ENCODE results near the gene ANXA8.

Gene ANXA8

GRCh38 chr10:47447209-47447608, 36.7 kb downstream of the ANXA8 start:
- TF ChIP-seq CTCF (IDR thresholded peaks at IDR 0.05; ENCODE audit: insufficient read depth, low read depth, low read length, missing control alignments): no peak
- no peak overlapping the region for H3K4me3 ChIP-seq (ENCODE audit: low read depth, low read length)
- DNase-seq (ENCODE audit: low read depth): no peak

GRCh38 chr10:47445720-47446119, 38.2 kb downstream of the ANXA8 start:
- no peak for DNase-seq (ENCODE audit: low read depth)
- no peak for TF ChIP-seq CTCF (IDR thresholded peaks at IDR 0.05; ENCODE audit: insufficient read depth, low read depth, low read length, missing control alignments)
- H3K4me3 ChIP-seq (ENCODE audit: low read depth, low read length): no peak overlapping the region

- H3K4me3 ChIP-seq (ENCODE audit: low read depth, low read length): no peak overlapping the region
- no peak for TF ChIP-seq CTCF (IDR thresholded peaks at IDR 0.05; ENCODE audit: insufficient read depth, low read depth, low read length, missing control alignments)
- DNase-seq (ENCODE audit: low read depth): no peak
Observed at GRCh38 chr10:47444047-47444446, 39.9 kb downstream of the ANXA8 start.

GRCh38 chr10:47443145-47443544, 40.8 kb downstream of the ANXA8 start:
- no peak for DNase-seq (ENCODE audit: low read depth)
- no peak for TF ChIP-seq CTCF (IDR thresholded peaks at IDR 0.05; ENCODE audit: insufficient read depth, low read depth, low read length, missing control alignments)
- no peak overlapping the region for H3K4me3 ChIP-seq (ENCODE audit: low read depth, low read length)

- no peak for TF ChIP-seq CTCF (IDR thresholded peaks at IDR 0.05; ENCODE audit: insufficient read depth, low read depth, low read length, missing control alignments)
- H3K4me3 ChIP-seq (ENCODE audit: low read depth, low read length): no peak overlapping the region
- DNase-seq (ENCODE audit: low read depth): no peak
Observed at GRCh38 chr10:47442351-47442750, 41.6 kb downstream of the ANXA8 start.

- no peak for TF ChIP-seq CTCF (IDR thresholded peaks at IDR 0.05; ENCODE audit: insufficient read depth, low read depth, low read length, missing control alignments)
- no peak overlapping the region for H3K4me3 ChIP-seq (ENCODE audit: low read depth, low read length)
Observed at GRCh38 chr10:47441938-47442337, 42.0 kb downstream of the ANXA8 start.

GRCh38 chr10:47440207-47440606, 43.7 kb downstream of the ANXA8 start:
- H3K4me3 ChIP-seq (ENCODE audit: low read depth, low read length): no peak overlapping the region
- TF ChIP-seq CTCF (IDR thresholded peaks at IDR 0.05; ENCODE audit: insufficient read depth, low read depth, low read length, missing control alignments): no peak

More at GRCh38 chr10:47441938-47442337, 42.0 kb downstream of the ANXA8 start:
- no peak for DNase-seq (ENCODE audit: low read depth)

More at GRCh38 chr10:47440207-47440606, 43.7 kb downstream of the ANXA8 start:
- no peak for DNase-seq (ENCODE audit: low read depth)
